Measurements from ENCODE around the gene PAK5. TPM values are rescaled to one million over a fixed set of nuclear protein-coding genes. Genes with fewer than 3 reads are reported as not detected.

Gene PAK5
- total and polyA plus RNA-seq, 4 donors = 0.03 to 0.51 (median 0.16) TPM

DNA sequence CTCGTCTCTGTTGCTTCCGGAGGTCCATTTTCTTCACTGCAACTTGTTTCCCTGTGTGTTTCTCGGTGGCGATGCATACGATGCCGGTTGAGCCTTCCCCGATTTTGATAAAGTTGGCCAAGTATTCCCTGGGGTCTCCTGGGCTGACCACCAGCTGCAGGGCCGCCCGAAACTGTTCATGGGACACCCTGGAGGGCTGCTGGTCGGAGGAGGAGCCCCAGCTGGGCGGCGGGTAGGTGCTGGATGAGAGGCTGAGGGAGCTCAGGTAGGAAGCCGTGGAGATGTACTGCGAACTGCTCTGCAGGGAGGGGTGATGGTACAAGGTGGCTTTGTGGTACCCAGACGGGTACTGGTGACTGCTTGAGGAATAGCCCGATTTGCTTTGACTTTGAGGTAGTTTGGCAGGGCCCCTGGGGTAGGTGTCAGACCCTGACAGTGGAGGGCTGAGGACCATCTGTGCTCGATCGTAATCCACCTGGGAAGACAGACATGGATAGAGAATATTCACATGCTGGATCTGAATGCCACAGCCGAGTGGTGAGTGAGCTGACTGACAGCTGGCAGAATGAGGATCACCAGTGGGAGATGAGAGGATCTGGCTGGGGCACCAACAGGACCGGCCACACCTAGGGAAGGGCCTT lies 272.8 kb downstream of the PAK5 start:
- Histone ChIP-seq H3K4me3 (no peak overlapping the region), H3K9ac (ENCODE audit: insufficient read depth in 1 of 2, low read length in 2 of 2) (no peak overlapping the region), H3K4me1 (ENCODE audit: control insufficient read depth in 5 of 5, insufficient read depth in 5 of 5, low read length in 5 of 5) (no peaks in the 10 kb centered on the region), H3K27me3 (ENCODE audit: control insufficient read depth in 3 of 3, insufficient read depth in 3 of 3, low read length in 2 of 3) (no peaks in the 10 kb centered on the region), H3K9me3 (ENCODE audit: control insufficient read depth in 4 of 4, insufficient read depth in 3 of 4, low read length in 3 of 4) (peaks cover 0 to 4% (median 0%) of the 10 kb centered on the region in 4 donors), H3K27ac (ENCODE audit: low read depth in 1 of 2, low read length in 1 of 2) (no peak overlapping the region), H3K36me3 (ENCODE audit: control insufficient read depth in 4 of 4, insufficient read depth in 4 of 4, low read length in 4 of 4) (no peaks in the 10 kb centered on the region)
- ATAC-seq (ENCODE audit: insufficient read depth, low FRiP score) = no peak
- TF ChIP-seq, protein P1, sequence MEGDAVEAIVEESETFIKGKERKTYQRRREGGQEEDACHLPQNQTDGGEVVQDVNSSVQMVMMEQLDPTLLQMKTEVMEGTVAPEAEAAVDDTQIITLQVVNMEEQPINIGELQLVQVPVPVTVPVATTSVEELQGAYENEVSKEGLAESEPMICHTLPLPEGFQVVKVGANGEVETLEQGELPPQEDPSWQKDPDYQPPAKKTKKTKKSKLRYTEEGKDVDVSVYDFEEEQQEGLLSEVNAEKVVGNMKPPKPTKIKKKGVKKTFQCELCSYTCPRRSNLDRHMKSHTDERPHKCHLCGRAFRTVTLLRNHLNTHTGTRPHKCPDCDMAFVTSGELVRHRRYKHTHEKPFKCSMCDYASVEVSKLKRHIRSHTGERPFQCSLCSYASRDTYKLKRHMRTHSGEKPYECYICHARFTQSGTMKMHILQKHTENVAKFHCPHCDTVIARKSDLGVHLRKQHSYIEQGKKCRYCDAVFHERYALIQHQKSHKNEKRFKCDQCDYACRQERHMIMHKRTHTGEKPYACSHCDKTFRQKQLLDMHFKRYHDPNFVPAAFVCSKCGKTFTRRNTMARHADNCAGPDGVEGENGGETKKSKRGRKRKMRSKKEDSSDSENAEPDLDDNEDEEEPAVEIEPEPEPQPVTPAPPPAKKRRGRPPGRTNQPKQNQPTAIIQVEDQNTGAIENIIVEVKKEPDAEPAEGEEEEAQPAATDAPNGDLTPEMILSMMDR (IDR thresholded peaks at IDR 0.05; ENCODE audit: control extremely low read depth, extremely low read depth) = no peak
- 91 to 93% methylated on average over 20 of the region's 20 CpGs for WGBS, 2 donors
- DNase-seq = no peak

DNA sequence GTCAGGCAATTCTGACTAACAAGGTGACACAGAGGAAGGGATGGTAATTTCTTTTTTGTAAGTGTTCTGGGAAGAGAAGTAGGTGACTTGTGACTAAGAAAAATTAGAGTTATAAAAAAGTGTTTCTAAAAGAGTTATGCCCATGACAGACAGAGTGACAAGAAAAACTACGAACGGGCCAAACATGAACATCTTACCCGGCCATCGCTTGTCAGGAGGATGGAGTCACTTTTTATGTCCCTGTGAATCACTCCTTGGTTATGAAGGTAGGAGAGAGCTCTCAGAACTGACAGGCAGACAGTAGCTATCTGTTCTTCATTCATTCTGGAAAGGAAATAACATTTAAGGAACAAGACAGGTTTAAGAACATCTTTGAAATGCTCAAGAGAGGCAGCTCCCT lies 281.5 kb downstream of the PAK5 start:
- no peak overlapping the region for H3K9ac ChIP-seq (ENCODE audit: insufficient read depth in 1 of 2, low read length in 2 of 2)
- no peaks in the 10 kb centered on the region for H3K27me3 ChIP-seq (ENCODE audit: control insufficient read depth in 3 of 3, insufficient read depth in 3 of 3, low read length in 2 of 3)
- WGBS, 2 donors = 95 to 98% methylated on average over 4 of the region's 4 CpGs
- ATAC-seq (ENCODE audit: insufficient read depth, low FRiP score) = no peak
- TF ChIP-seq, protein P1 (IDR thresholded peaks at IDR 0.05; ENCODE audit: control extremely low read depth, extremely low read depth) = no peak
- H3K36me3 ChIP-seq (ENCODE audit: control insufficient read depth in 4 of 4, insufficient read depth in 4 of 4, low read length in 4 of 4) = no peaks in the 10 kb centered on the region
- no peak overlapping the region for H3K4me3 ChIP-seq
- no peaks in the 10 kb centered on the region for H3K4me1 ChIP-seq (ENCODE audit: control insufficient read depth in 5 of 5, insufficient read depth in 5 of 5, low read length in 5 of 5)
- H3K9me3 ChIP-seq (ENCODE audit: control insufficient read depth in 4 of 4, insufficient read depth in 3 of 4, low read length in 3 of 4) = peaks cover 2 to 5% (median 2%) of the 10 kb centered on the region in 4 donors
- no peak overlapping the region for H3K27ac ChIP-seq (ENCODE audit: low read depth in 1 of 2, low read length in 1 of 2)
- DNase-seq = no peak

DNA sequence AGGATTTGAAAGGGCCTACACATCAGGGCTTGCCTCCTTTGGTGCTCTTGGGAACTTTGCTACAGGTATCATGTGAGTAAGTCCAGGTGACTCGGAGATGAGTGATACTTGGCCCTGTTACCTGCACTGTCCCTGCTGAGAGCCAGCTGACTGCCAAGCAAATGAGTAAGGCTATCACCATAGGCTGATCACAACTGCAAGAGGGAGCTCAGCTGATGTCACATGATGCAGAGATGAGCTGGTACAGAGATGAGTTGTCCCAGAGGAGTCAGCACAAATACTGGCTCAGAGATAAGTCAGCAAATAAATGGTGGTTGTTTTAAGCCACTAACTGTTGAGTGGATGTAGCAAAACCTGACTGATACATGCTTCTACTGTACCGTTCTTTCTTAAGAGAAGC lies 283.1 kb downstream of the PAK5 start:
- H3K9me3 ChIP-seq (ENCODE audit: control insufficient read depth in 4 of 4, insufficient read depth in 3 of 4, low read length in 3 of 4) = peaks cover 0 to 5% (median 2%) of the 10 kb centered on the region in 4 donors
- no peak overlapping the region for H3K9ac ChIP-seq (ENCODE audit: insufficient read depth in 1 of 2, low read length in 2 of 2)
- DNase-seq (no peak), ATAC-seq (ENCODE audit: insufficient read depth, low FRiP score) (no peak)
- H3K27ac ChIP-seq (ENCODE audit: low read depth in 1 of 2, low read length in 1 of 2) = no peak overlapping the region
- no peaks in the 10 kb centered on the region for H3K36me3 ChIP-seq (ENCODE audit: control insufficient read depth in 4 of 4, insufficient read depth in 4 of 4, low read length in 4 of 4)
- 90 to 92% methylated on average over 2 of the region's 2 CpGs for WGBS, 2 donors
- H3K27me3 ChIP-seq (ENCODE audit: control insufficient read depth in 3 of 3, insufficient read depth in 3 of 3, low read length in 2 of 3) = no peaks in the 10 kb centered on the region
- no peaks in the 10 kb centered on the region for H3K4me1 ChIP-seq (ENCODE audit: control insufficient read depth in 5 of 5, insufficient read depth in 5 of 5, low read length in 5 of 5)
- TF ChIP-seq, protein P1 (IDR thresholded peaks at IDR 0.05; ENCODE audit: control extremely low read depth, extremely low read depth) = no peak
- no peak overlapping the region for H3K4me3 ChIP-seq
